ENCODE measurements around the gene DHRS2.

The DHRS2 gene

DNA sequence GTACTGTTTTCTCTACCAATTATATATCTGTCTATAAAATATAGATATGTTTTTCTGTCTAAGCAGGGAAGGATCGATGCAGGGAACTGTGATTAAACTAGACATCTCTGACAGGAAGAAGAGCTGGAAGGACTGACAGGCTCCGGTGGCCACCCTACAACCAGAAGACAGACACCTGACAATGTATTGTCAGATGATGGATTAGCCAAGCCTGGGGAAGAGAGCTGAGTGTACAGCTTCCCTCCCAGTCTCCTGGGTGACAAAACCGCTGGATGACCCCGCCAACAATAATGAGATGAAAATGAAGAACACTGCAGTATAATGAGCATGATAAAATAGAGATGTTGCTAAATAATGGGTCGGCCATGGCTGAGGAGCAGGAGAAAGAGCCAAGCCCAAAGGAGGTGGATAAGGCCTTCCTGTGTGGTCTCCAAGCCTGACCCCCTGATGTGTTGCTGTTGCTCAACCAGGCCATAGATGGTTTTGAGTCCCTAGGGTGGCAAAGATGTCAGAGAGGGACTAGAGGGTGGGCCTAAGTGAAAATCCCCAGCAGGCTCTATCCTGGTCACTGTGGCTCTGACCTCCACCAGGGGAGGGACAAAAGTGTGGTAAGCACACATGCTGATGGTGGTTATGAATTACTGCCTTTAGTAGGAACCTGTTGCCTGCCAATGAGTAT is 28.2 kb downstream of the DHRS2 start:
- DNase-seq (ENCODE audit: insufficient read length, low spot score) (no peak), FAIRE-seq (no peak)
- TF ChIP-seq, protein P1, sequence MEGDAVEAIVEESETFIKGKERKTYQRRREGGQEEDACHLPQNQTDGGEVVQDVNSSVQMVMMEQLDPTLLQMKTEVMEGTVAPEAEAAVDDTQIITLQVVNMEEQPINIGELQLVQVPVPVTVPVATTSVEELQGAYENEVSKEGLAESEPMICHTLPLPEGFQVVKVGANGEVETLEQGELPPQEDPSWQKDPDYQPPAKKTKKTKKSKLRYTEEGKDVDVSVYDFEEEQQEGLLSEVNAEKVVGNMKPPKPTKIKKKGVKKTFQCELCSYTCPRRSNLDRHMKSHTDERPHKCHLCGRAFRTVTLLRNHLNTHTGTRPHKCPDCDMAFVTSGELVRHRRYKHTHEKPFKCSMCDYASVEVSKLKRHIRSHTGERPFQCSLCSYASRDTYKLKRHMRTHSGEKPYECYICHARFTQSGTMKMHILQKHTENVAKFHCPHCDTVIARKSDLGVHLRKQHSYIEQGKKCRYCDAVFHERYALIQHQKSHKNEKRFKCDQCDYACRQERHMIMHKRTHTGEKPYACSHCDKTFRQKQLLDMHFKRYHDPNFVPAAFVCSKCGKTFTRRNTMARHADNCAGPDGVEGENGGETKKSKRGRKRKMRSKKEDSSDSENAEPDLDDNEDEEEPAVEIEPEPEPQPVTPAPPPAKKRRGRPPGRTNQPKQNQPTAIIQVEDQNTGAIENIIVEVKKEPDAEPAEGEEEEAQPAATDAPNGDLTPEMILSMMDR (IDR thresholded peaks at IDR 0.05; ENCODE audit: insufficient read depth, missing control alignments) = no peak

GRCh38 chr14:23665302-23666016 is 29.3 kb downstream of the DHRS2 start:
- TF ChIP-seq, protein P1 (IDR thresholded peaks at IDR 0.05; ENCODE audit: insufficient read depth, missing control alignments) = no peak
- FAIRE-seq = no peak
- DNase-seq (ENCODE audit: insufficient read length, low spot score) = no peak

DNA sequence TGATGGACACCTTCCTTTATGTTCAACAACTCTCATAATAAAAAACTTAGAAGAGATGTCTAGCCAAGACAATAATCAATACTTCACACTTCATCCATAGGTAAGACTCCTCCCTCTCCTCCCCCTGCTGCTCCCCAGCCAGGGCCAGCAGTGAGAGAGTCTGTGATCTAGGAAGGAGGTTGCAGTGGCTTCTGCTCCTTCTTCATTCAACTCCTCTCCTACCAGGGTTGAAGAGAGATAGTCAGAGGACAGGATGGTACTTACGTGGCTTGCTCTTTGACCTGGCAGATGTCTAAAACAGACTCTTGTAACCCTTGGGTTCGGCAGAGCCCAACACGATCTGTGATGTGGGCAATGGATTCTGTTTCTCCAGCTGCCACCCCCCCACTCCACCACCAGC is 31.0 kb downstream of the DHRS2 start:
- DNase-seq (ENCODE audit: insufficient read length, low spot score) = no peak
- no peak for FAIRE-seq
- TF ChIP-seq, protein P1 (IDR thresholded peaks at IDR 0.05; ENCODE audit: insufficient read depth, missing control alignments) = no peak

DNA sequence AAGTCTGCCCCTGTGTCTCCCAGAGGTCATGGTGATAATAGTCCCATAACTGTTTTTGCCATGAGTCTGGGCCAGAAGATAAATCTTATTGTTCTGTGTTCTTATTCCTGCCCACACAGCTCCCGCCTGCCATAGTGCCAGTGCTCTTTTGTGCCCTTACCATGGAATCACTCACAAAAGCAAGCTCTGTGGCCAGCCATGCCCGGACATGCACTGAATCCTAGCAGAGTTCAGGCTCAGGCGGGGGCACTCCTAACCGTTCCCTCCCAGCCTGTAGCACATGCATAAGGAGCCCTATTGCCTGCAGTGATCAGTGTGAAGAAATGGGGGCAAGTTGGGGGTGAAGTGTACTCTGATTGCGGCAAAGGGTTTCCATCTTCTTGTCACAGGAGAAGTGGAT is 33.3 kb downstream of the DHRS2 start:
- no peak for DNase-seq (ENCODE audit: insufficient read length, low spot score)
- TF ChIP-seq, protein P1 (IDR thresholded peaks at IDR 0.05; ENCODE audit: insufficient read depth, missing control alignments) = no peak
- no peak for FAIRE-seq

- no peak for FAIRE-seq
- DNase-seq (ENCODE audit: insufficient read length, low spot score) = no peak
- TF ChIP-seq, protein P1 (IDR thresholded peaks at IDR 0.05; ENCODE audit: insufficient read depth, missing control alignments) = no peak
These were observed 34.3 kb downstream of the DHRS2 start for GRCh38 chr14:23670481-23670880.

DNA sequence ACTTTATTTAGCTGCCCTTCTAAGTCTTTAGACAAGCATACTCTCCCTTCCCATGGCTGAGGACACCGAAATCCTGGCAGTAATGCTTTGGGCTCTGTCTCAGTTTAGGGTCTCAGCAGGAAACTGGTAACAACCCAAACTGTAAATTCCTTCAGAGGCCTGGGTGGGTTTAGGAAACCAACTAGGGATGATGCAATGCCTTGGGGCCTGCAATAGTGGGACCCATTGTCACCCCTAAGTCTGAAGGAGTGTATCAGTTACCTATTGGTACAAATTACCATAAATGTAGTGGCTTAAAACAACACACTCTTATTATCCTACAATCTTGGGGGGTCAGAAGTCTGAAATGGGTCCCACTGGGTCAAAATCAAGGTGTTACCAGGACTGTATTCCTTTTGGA is 36.0 kb downstream of the DHRS2 start:
- no peak for FAIRE-seq
- no peak for DNase-seq (ENCODE audit: insufficient read length, low spot score)
- TF ChIP-seq, protein P1 (IDR thresholded peaks at IDR 0.05; ENCODE audit: insufficient read depth, missing control alignments) = no peak

GRCh38 chr14:23675337-23675736 is 39.2 kb downstream of the DHRS2 start:
- DNase-seq (ENCODE audit: insufficient read length, low spot score) = no peak
- TF ChIP-seq, protein P1 (IDR thresholded peaks at IDR 0.05; ENCODE audit: insufficient read depth, missing control alignments) = no peak
- FAIRE-seq = no peak

Measured in D721Med (cell line).